HUES64 (cell line): Measurements from ENCODE around the gene PLD3.

Experiments used
- H3K27ac ChIP-seq: 2 replicates; pipeline ENCODE4 v1.7.0; 2013; ENCODE audit warnings: low read depth, low read length, inconsistent platforms
- H3K27me3 ChIP-seq: 2 replicates; pipeline ENCODE4 v1.6.1; 2013; ENCODE audit warnings: mild to moderate bottlenecking, low read length; ENCODE audit not compliant: insufficient read depth
- H3K36me3 ChIP-seq: 2 replicates; pipeline ENCODE4 v1.6.1; 2013; ENCODE audit warnings: mild to moderate bottlenecking, low read length; ENCODE audit not compliant: insufficient read depth
- H3K4me1 ChIP-seq: 2 replicates; pipeline ENCODE4 v1.6.1; 2013; ENCODE audit warnings: mild to moderate bottlenecking, low read length, moderate library complexity; ENCODE audit not compliant: insufficient read depth
- H3K4me3 ChIP-seq: 2 replicates; pipeline ENCODE4 v1.5.1; 2013; ENCODE audit warnings: mild to moderate bottlenecking, low read length, moderate library complexity
- H3K9ac ChIP-seq: 2 replicates; pipeline ENCODE4 v1.6.1; 2013; ENCODE audit warnings: mild to moderate bottlenecking, low read depth, low read length
- H3K9me3 ChIP-seq: 2 replicates; pipeline ENCODE4 v1.6.1; 2013; ENCODE audit warnings: low read depth, low read length; ENCODE audit not compliant: insufficient read depth
- WGBS: fragments of 150-250, 120-280 bp; methylation state at CpG from one replicate; pipeline ENCODE4 v1.1.7; 2013; ENCODE audit warnings: missing lambda C conversion rate; 5-methylcytosine and 5-hydroxymethylcytosine counted together

The PLD3 gene

DNA sequence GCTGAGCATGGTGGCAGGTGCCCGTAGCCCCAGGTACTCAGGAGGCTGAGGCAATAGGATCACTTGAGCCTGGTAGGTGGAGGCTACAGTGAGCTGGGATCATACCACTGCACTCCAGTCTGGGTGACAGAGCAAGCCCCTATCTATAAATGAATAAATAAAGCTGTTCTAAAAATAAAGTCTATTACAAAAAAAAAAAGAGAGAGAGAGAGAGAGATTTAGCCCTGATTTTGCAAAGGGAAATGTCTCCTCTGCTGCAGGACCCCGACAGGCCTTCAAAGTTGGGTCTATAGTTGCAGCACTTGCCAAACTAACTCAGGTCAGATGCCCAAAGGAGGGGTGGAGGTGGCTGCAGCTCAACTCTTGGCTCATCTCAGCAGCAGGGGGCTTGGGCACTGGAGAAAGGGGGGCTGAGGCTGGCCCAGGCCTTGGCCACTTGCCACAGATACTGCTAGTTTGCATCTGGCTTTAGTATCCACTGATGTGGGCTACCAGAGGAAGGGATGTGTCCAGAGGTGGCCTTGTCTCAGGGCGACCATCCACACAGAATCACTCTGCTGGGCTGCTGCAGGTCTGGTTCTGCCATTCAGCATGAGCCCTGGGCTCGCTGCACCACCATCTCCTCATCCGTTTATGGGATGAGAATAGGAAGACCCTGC lies 32.6 kb upstream of the PLD3 start:
- Histone ChIP-seq H3K9ac (no peak overlapping the region), H3K9me3 (no peaks in the 10 kb centered on the region), H3K4me3 (no peak overlapping the region), H3K27ac (no peak overlapping the region), H3K27me3 (no peaks in the 10 kb centered on the region), H3K4me1 (no peaks in the 10 kb centered on the region), H3K36me3 (peaks cover 8% of the 10 kb centered on the region)
- WGBS = 89% methylated on average over 5 of the region's 5 CpGs

DNA sequence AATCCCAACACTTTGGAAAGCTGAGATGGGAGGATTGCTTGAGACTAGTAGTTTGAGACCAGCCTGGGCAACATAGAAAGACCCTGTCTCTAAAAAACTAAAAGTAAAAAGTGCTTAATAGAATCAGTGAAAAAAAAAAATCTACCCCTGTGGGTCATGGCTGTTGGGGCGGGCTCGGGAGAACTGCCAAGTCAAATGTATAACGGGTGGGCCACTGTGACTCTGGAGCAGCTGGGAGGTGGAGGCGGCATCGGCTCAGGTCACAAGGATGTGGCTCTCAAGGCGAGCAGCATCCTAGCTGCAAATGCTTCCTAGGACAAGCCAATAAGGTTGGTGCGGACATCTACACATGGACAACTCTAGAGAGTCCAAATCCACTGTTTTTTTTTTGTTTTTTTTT lies 31.2 kb upstream of the PLD3 start:
- 95% methylated on average over 7 of the region's 7 CpGs for WGBS
- H3K4me3 ChIP-seq = no peak overlapping the region
- H3K36me3 ChIP-seq = peaks cover 20% of the 10 kb centered on the region

DNA sequence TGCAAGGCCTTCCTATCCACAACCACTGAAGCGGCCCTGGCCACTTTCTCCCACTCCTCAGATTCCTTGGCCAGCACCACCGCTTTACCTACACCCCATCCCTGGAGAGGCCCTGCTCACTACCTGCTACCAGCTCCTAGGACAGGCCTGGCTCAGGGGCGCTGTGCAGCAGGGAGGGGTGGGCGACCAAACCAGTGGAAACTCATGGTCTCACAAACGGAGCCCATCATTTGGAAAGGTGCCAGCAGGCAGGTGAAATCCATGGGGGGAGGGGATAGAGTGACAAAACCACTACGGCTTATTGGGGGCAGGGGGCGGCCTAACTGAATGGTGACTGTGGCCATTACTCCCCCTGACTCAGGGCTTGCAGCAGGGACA lies 27.9 kb upstream of the PLD3 start:
- no peaks in the 10 kb centered on the region for H3K27me3 ChIP-seq
- peaks cover 49% of the 10 kb centered on the region for H3K36me3 ChIP-seq
- 94% methylated on average over 7 of the region's 7 CpGs for WGBS
- H3K4me1 ChIP-seq = no peaks in the 10 kb centered on the region
- no peak overlapping the region for H3K9ac ChIP-seq
- no peaks in the 10 kb centered on the region for H3K9me3 ChIP-seq
- H3K4me3 ChIP-seq = no peak overlapping the region
- H3K27ac ChIP-seq = no peak overlapping the region

More for the DNA sequence above, 31.2 kb upstream of the PLD3 start:
- H3K9me3 ChIP-seq = no peaks in the 10 kb centered on the region
- no peaks in the 10 kb centered on the region for H3K27me3 ChIP-seq
- H3K27ac ChIP-seq = no peak overlapping the region
- H3K9ac ChIP-seq = no peak overlapping the region
- no peaks in the 10 kb centered on the region for H3K4me1 ChIP-seq

DNA sequence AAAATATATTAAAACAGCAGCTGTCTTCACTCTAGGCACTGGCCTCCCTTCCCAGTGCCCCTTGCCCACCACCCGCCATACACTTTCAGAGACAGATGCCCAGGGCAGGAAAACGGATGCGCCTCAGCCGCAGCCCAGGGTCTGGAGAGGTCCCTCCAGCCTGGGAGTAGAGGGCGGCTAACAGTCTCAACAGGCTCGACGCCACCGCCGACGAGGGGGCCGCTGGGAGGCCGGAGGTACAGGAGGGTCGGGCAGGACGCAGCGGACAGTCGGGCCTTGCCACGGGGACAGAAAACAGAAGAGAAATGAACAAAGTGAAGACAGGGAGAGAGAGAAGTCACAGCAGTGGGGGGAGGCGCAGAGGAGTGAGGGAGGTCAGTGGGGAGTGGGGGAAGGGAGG lies 27.4 kb upstream of the PLD3 start:
- Histone ChIP-seq H3K27me3 (no peaks in the 10 kb centered on the region), H3K9me3 (no peaks in the 10 kb centered on the region), H3K4me3 (no peak overlapping the region), H3K4me1 (no peaks in the 10 kb centered on the region), H3K36me3 (peaks cover 54% of the 10 kb centered on the region), H3K9ac (no peak overlapping the region), H3K27ac (no peak overlapping the region)
- WGBS = 97% methylated on average over 18 of the region's 18 CpGs

DNA sequence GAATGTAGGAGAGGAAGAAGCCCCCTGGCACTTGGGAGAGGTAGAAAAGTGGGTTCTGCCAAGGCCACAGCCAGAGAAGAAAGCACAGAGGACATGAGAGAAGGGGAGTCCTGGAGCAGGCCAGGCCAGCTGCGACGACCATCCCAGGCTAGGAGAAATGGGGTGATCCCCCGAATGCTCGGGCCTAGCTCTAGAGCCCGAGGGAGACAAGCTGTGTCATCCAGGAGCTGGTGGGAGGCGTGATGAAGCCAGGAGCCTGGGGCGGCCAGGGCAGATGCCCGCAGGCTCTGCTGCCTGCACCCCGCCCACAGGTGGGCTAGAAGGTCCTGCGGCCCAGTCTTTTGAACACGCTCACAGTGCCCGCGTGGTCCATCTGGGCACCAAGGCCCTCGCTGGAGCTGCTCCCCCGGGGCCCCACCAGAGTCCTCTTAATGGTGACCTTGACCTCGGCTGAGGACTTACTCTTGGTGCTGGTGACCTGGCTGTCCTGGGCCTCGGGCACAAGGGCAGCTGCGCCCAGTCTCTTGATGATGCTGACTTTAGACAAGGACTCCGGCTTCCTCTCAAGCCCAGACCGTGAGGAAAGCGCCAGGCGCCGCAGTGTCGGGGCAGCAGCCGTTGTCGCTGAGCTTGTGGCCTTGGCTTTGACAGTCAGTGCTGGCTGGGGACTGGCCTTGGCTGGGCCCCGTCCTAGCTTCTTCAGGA lies 26.8 kb upstream of the PLD3 start:
- H3K27ac ChIP-seq = no peak overlapping the region
- H3K9me3 ChIP-seq = no peaks in the 10 kb centered on the region
- H3K36me3 ChIP-seq = peaks cover 60% of the 10 kb centered on the region
- no peak overlapping the region for H3K9ac ChIP-seq
- no peaks in the 10 kb centered on the region for H3K4me1 ChIP-seq
- 95% methylated on average over 27 of the region's 27 CpGs for WGBS
- H3K4me3 ChIP-seq = no peak overlapping the region
- no peaks in the 10 kb centered on the region for H3K27me3 ChIP-seq

DNA sequence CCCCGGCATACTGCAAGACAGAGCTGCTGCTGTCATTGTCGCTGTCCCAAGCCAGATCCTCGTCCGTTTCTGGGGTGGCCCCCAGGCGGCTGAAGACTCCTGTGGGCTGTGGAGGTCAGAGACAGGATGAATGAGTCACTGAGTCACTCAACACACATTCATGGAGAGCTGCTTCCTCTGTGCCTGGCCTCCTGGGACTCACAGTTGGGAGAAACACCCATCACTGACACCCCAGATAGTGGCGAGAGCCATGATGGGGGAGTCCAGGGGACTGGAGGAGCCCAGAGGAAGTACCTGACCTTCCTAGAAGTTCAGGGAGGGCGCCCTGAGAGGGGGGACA lies 26.3 kb upstream of the PLD3 start:
- Histone ChIP-seq H3K36me3 (peaks cover 62% of the 10 kb centered on the region), H3K27me3 (no peaks in the 10 kb centered on the region), H3K27ac (no peak overlapping the region), H3K4me3 (no peak overlapping the region), H3K9ac (no peak overlapping the region), H3K9me3 (no peaks in the 10 kb centered on the region), H3K4me1 (no peaks in the 10 kb centered on the region)
- 89% methylated on average over 7 of the region's 7 CpGs for WGBS

DNA sequence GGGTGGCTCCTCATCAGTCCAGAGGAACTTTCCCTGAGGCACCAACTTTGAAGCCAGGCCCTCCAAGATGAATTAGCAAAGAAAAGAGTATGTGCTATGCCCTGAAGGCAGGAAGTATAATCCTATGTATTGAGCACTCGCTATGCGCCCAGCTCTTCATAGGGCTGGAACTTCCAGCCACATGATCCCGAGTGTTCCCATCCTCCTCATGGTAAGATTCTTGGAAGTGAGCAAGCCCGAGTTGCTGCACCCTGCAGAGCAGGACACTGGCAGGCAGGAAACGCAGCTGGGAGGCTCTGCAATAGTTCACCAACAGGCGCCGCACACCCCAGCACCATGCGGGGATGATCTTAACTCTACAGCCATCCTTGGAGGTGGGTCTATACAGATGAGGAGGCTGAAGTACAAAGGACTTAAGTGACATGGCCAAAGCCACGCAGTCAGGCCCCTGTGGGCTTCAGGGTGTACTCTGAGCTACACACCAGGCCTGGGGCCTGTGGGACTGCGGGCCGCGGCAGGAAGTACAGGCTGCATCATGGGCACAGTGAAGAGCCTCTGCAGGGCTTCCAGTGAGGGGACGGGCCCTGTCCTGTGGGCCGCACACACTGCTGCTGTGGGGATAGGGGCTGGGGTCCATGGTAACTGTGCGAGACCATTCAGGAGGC lies 25.4 kb upstream of the PLD3 start:
- Histone ChIP-seq H3K4me3 (no peak overlapping the region), H3K9ac (no peak overlapping the region), H3K9me3 (no peaks in the 10 kb centered on the region), H3K27ac (no peak overlapping the region), H3K36me3 (peaks cover 71% of the 10 kb centered on the region), H3K27me3 (no peaks in the 10 kb centered on the region), H3K4me1 (no peaks in the 10 kb centered on the region)
- WGBS = 93% methylated on average over 15 of the region's 15 CpGs

DNA sequence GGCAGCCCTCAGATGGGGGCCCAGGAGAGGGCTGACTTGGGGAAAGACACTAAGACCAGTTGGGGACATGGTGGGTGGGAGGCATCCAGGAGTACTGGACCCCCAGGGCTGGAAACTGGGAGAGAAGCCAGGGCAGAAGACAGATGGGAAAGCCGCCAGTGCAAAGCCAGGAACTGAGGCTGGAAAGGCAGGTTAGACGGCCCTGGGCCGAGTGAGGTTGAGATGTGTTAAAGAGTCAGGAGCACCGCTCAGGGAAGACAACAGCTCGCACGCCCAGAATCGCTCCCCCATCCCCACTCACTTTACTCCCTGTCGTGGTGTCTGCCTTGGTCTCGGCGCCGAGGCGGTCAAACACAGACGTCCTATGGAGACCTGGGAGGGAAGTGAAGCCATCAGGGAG lies 24.8 kb upstream of the PLD3 start:
- whole genome bisulfite sequencing = 96% methylated on average over 13 of the region's 13 CpGs
- H3K27ac ChIP-seq = no peak overlapping the region
- no peak overlapping the region for H3K4me3 ChIP-seq
- no peak overlapping the region for H3K9ac ChIP-seq
- no peaks in the 10 kb centered on the region for H3K27me3 ChIP-seq
- H3K9me3 ChIP-seq = no peaks in the 10 kb centered on the region
- no peaks in the 10 kb centered on the region for H3K4me1 ChIP-seq
- peaks cover 74% of the 10 kb centered on the region for H3K36me3 ChIP-seq

DNA sequence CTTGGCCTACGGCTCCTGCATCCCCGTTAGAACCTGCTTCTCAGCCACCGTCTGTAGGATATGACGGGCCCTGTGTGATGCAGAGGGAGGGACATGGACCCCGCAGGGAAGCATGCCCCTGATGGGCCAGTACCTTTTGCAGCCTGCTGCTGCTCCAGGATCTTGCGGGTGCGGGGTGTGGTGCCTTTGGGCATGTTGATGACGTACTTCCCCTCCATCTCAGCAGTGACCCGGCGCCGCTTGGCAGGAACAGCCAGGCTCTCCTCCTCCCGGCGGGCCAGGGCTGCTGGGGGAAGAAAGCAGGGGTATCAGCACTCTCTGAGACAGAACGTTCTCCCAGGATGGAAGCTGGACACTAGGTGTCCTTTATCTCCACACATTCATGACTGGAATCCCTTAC lies 22.3 kb upstream of the PLD3 start:
- WGBS = 94% methylated on average over 14 of the region's 14 CpGs
- Histone ChIP-seq H3K9ac (no peak overlapping the region), H3K27me3 (no peaks in the 10 kb centered on the region), H3K9me3 (no peaks in the 10 kb centered on the region), H3K4me1 (0 out of 2 replicates have a peak, but pooled peaks cover 2% of the 10 kb centered on the region), H3K4me3 (no peak overlapping the region), H3K36me3 (peaks cover 82% of the 10 kb centered on the region), H3K27ac (no peak overlapping the region)

DNA sequence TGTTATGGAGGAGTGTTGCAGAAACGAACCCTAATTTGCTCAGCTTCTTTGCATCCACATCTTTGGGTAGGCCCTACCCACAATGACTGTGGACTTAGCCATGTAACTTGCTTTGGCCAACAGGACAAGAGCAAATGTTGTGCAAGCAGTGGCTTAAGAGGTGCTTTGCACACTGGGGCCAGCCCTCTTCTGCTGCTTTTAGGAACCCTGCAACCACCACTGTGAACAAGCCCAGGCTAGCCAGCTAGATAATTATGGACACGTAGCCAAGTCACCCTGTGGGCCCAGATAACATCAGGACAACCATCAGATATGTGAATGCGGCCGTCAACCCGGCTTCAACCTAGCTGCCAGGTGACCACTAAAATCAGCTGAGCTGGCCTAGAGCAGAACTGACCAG lies 17.4 kb upstream of the PLD3 start:
- no peak overlapping the region for H3K4me3 ChIP-seq
- peaks cover 70% of the 10 kb centered on the region for H3K36me3 ChIP-seq

DNA sequence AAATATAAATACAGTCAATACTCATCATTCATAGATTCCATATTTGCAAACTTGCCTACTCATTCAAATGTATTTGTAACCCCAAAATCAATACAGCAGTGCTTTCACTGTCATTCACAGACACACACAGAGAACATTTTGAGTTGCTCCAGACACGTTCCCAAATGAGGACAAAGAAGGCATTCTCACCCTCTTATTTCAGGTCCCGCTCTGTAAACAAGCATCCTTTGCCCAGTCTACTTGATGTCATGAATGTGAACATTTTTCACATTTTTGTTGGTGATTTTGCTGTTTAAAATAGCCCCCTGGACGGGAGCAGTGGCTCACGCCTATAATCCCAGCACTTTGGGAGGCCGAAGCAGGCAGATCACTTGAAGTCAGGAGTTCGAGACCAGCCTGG lies 15.8 kb upstream of the PLD3 start:
- H3K9ac ChIP-seq = no peak overlapping the region
- H3K27ac ChIP-seq = no peak overlapping the region
- 96% methylated on average over 6 of the region's 6 CpGs for WGBS
- peaks cover 59% of the 10 kb centered on the region for H3K36me3 ChIP-seq
- no peaks in the 10 kb centered on the region for H3K9me3 ChIP-seq
- H3K4me3 ChIP-seq = no peak overlapping the region
- H3K27me3 ChIP-seq = no peaks in the 10 kb centered on the region
- 0 out of 2 replicates have a peak, but pooled peaks cover 2% of the 10 kb centered on the region for H3K4me1 ChIP-seq

More for the DNA sequence above, 17.4 kb upstream of the PLD3 start:
- no peak overlapping the region for H3K27ac ChIP-seq
- no peaks in the 10 kb centered on the region for H3K9me3 ChIP-seq
- H3K27me3 ChIP-seq = no peaks in the 10 kb centered on the region
- 0 out of 2 replicates have a peak, but pooled peaks cover 2% of the 10 kb centered on the region for H3K4me1 ChIP-seq
- H3K9ac ChIP-seq = no peak overlapping the region
- WGBS = 94% methylated on average over 5 of the region's 5 CpGs
